Liver (tissue), 3 donors: ENCODE results near the gene CSNK1D.

ENCODE experiments used
- ATF3 ChIP-seq: IDR thresholded peaks from 2 replicates; pipeline ENCODE4 v1.6.1; 2016; ENCODE audit warnings: antibody characterized with exemption
- FOXA1 ChIP-seq: IDR thresholded peaks from 2 replicates; pipeline ENCODE4 v1.6.1; 2016; ENCODE audit warnings: antibody characterized with exemption
- GABPA ChIP-seq, 2 donors: IDR thresholded peaks in 1 of 2; conservative IDR thresholded peaks in 1 of 2; 2 replicates each; pipeline ENCODE4 v1.6.1; 2016; ENCODE audit warnings: antibody characterized with exemption in 2 of 2, mild to moderate bottlenecking in 1 of 2, moderate library complexity in 1 of 2
- HNF4A ChIP-seq, 2 donors: conservative IDR thresholded peaks; 2 replicates each; pipeline ENCODE4 v1.6.1; 2016; ENCODE audit warnings: antibody characterized with exemption in 2 of 2, mild to moderate bottlenecking in 2 of 2
- JUND ChIP-seq, 2 donors: IDR thresholded peaks; 2 replicates each; pipeline ENCODE4 v1.6.1; 2016; ENCODE audit warnings: antibody characterized with exemption in 2 of 2
- RAD21 ChIP-seq, 2 donors: IDR thresholded peaks; 2 replicates each; pipeline ENCODE4 v1.6.1; 2016; ENCODE audit warnings: antibody characterized with exemption in 2 of 2, mild to moderate bottlenecking in 2 of 2
- REST ChIP-seq: IDR thresholded peaks from 2 replicates; pipeline ENCODE4 v1.6.1; 2016; ENCODE audit warnings: antibody characterized with exemption, mild to moderate bottlenecking
- RXRA ChIP-seq, 2 donors: IDR thresholded peaks; 2 replicates each; pipeline ENCODE4 v1.6.1; 2017 to 2018; ENCODE audit warnings: antibody characterized with exemption in 2 of 2, mild to moderate bottlenecking in 1 of 2
- SP1 ChIP-seq: IDR thresholded peaks from 2 replicates; pipeline ENCODE4 v1.6.1; 2018; ENCODE audit warnings: antibody characterized with exemption, mild to moderate bottlenecking
- TAF1 ChIP-seq: conservative IDR thresholded peaks from 2 replicates; pipeline ENCODE4 v1.6.1; 2016; ENCODE audit warnings: antibody characterized with exemption, mild to moderate bottlenecking
- TF ChIP-seq, protein P1 (sequence below): fragments of 150-350 bp; IDR thresholded peaks from 2 replicates; pipeline ENCODE4 v1.5.1; 2017; ENCODE audit warnings: improper control_type of control experiment, low read depth, low read length; ENCODE audit not compliant: missing input control
- donor health status: healthy.
- donor health status: healthy.

- TF ChIP-seq, protein P1, sequence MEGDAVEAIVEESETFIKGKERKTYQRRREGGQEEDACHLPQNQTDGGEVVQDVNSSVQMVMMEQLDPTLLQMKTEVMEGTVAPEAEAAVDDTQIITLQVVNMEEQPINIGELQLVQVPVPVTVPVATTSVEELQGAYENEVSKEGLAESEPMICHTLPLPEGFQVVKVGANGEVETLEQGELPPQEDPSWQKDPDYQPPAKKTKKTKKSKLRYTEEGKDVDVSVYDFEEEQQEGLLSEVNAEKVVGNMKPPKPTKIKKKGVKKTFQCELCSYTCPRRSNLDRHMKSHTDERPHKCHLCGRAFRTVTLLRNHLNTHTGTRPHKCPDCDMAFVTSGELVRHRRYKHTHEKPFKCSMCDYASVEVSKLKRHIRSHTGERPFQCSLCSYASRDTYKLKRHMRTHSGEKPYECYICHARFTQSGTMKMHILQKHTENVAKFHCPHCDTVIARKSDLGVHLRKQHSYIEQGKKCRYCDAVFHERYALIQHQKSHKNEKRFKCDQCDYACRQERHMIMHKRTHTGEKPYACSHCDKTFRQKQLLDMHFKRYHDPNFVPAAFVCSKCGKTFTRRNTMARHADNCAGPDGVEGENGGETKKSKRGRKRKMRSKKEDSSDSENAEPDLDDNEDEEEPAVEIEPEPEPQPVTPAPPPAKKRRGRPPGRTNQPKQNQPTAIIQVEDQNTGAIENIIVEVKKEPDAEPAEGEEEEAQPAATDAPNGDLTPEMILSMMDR: no peak
- no peak for TF ChIP-seq SP1
- no peak for TF ChIP-seq GABPA (IDR thresholded peaks at IDR 0.05 in 1 of 2, conservative IDR thresholded peaks at IDR 0.05 in 1 of 2)
- TF ChIP-seq RXRA (IDR thresholded peaks at IDR 0.05): no peak
- no peak for TF ChIP-seq HNF4A (conservative IDR thresholded peaks at IDR 0.05)
- TF ChIP-seq ATF3: no peak
- no peak for TF ChIP-seq JUND (IDR thresholded peaks at IDR 0.05)
- TF ChIP-seq RAD21 (IDR thresholded peaks at IDR 0.05): no peak
- no peak for TF ChIP-seq FOXA1
- no peak for TF ChIP-seq REST
- TF ChIP-seq TAF1: no peak
These were observed 3.5 kb downstream of the CSNK1D start for GRCh38 chr17:82269882-82270500.
